Amniotic stem cell (primary cell): Measurements from ENCODE around the gene SLC27A5.
"Not testable (repeated sequence)": the region's sequence is repeated elsewhere in the genome, so short reads cannot be mapped to it uniquely, and the experiment has no call there.

Experiments used
- DNase-seq: peaks from one replicate; lab custom pipeline; 2025; lab: John Stamatoyannopoulos, UW

SLC27A5 gene

GRCh38 chr19:58497634-58498170 lies 14.1 kb downstream of the SLC27A5 start:
- no peak for DNase-seq

- no peak for DNase-seq
These were observed 19.5 kb downstream of the SLC27A5 start for GRCh38 chr19:58492265-58492664.

- DNase-seq: no peak
These were observed 20.4 kb downstream of the SLC27A5 start for GRCh38 chr19:58491393-58491792.

- not testable (repeated sequence) for DNase-seq
These were observed 27.4 kb downstream of the SLC27A5 start for GRCh38 chr19:58484349-58484748.

- no peak for DNase-seq
These were observed 28.0 kb downstream of the SLC27A5 start for GRCh38 chr19:58483776-58484175.

- no peak for DNase-seq
These were observed 29.4 kb downstream of the SLC27A5 start for GRCh38 chr19:58482372-58482771.

- DNase-seq: no peak
These were observed 31.0 kb downstream of the SLC27A5 start for GRCh38 chr19:58480831-58481230.

- no peak for DNase-seq
These were observed 31.3 kb downstream of the SLC27A5 start for GRCh38 chr19:58480481-58480830.

GRCh38 chr19:58479736-58480480 lies 31.9 kb downstream of the SLC27A5 start:
- DNase-seq: no peak

GRCh38 chr19:58479303-58479702 lies 32.5 kb downstream of the SLC27A5 start:
- no peak for DNase-seq

- no peak for DNase-seq
These were observed 33.9 kb downstream of the SLC27A5 start for GRCh38 chr19:58477871-58478270.

- no peak for DNase-seq
These were observed 34.7 kb downstream of the SLC27A5 start for GRCh38 chr19:58477130-58477529.

GRCh38 chr19:58476498-58477015 lies 35.2 kb downstream of the SLC27A5 start:
- no peak for DNase-seq

- DNase-seq: peak; percentile 90
These were observed 35.9 kb downstream of the SLC27A5 start, which contains the start of gene ZNF446 for GRCh38 chr19:58475714-58476497. Gene ZNF446, plus strand, starts transcription at chr19:58476352. Its CDS starts 867 bp downstream, at chr19:58477219.

- DNase-seq: no peak
These were observed 36.6 kb downstream of the SLC27A5 start for GRCh38 chr19:58474997-58475713.

- no peak for DNase-seq
These were observed 37.3 kb downstream of the SLC27A5 start for GRCh38 chr19:58474291-58474996.

- DNase-seq: no peak
These were observed 38.0 kb downstream of the SLC27A5 start for GRCh38 chr19:58473775-58474174.

- no peak for DNase-seq
These were observed 40.1 kb downstream of the SLC27A5 start for GRCh38 chr19:58471736-58472135.

- not testable (repeated sequence) for DNase-seq
These were observed 40.8 kb downstream of the SLC27A5 start for GRCh38 chr19:58470837-58471543.

- DNase-seq: no peak
These were observed 42.4 kb downstream of the SLC27A5 start for GRCh38 chr19:58469241-58470013.
